GM21367 (cell line): ENCODE measurements around the gene PHF20.
A peak's percentile ranks its signal among the peaks of the same experiment; 100 is the strongest.
"Not testable (repeated sequence)": the region's sequence is repeated elsewhere in the genome, so short reads cannot be mapped to it uniquely, and the experiment has no call there.

Source experiments
- ATAC-seq: cut with Tn5 transposase; IDR thresholded peaks from one replicate; pipeline ENCODE4 v1.9.1; 2021; ENCODE audit not compliant: unreplicated experiment

Gene PHF20

DNA sequence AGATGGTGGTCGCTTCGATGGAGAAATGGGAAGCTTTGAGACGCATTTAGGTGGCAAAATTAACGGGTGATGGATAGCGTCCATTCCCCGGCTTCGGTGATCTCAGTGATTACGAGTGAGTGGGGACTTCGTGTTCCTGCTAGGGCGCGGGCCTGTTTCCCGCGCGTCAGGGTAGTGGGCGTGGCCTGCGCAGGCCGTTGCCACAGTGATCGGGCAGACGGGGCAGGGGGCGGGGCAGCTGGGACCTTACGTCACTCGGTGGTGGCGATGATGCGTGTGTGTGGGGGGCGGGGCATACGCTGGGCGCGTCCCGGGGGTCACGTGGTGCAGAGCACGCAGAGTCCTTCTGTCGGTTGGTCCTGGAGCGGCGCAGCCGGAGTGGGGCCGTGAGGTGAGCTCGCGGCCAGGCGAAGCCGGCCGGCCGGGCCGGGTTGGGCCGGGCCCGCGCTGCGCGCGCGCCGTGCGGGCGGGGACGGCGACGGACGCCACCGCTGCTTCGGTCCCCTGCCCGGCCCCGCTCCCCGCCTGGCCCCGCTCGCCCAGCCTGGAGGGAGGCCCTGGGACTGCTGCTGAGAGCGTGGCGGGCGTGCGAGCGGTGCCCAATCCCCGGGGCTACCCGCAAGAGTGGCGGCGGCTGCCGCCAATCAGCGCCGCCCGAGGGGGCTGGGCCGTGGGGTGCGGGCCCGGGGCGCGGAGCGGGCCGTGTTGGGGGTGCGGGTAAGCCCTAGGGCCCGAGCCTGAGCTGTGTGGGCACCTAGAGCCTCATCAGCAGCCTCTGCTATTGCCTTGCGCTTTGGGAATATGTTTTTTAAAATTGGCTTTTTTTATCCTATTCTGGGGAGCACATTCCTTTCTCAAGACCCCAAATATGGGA lies at the start of gene PHF20:
Gene PHF20 (plus strand): TSS at position 327 of the 874 bp plus-strand sequence. CDS start 29,508 bp downstream, outside the sequence.
- ATAC-seq = peak; percentile 68

- ATAC-seq = not testable (repeated sequence)
Observed at GRCh38 chr20:35723275-35723639, 48.6 kb upstream of the PHF20 start.

DNA sequence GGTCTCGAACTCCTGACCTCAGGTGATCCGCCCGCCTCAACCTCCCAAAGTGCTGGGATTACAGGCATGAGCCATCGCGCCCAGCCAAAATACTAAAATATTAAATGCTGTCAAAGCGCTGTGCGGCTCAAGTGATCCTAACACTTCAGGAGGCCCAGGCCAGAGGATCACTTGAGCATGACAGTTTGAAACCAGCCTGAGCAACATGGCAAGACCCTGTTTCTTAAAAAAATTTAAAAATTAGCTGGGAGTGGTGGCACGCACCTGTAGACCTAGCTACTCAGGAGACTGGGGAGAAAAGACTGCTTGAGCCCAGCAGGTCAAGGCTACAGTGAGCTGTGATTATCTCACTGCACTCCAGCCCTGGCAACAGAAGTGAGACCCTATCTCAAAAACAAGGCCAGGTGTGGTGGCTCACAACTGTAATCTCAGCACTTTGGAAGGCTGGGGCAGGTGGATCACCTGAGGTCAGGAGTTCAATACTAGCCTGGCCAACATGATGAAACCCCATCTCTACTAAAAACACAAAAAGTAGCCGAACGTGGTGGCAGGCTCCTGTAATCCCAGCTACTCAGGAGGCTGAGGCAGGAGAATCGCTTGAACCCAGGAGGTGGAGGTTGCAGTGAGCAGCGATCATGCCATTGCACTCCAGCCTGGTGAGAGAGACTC lies 48.0 kb upstream of the PHF20 start:
- not testable (repeated sequence) for ATAC-seq

DNA sequence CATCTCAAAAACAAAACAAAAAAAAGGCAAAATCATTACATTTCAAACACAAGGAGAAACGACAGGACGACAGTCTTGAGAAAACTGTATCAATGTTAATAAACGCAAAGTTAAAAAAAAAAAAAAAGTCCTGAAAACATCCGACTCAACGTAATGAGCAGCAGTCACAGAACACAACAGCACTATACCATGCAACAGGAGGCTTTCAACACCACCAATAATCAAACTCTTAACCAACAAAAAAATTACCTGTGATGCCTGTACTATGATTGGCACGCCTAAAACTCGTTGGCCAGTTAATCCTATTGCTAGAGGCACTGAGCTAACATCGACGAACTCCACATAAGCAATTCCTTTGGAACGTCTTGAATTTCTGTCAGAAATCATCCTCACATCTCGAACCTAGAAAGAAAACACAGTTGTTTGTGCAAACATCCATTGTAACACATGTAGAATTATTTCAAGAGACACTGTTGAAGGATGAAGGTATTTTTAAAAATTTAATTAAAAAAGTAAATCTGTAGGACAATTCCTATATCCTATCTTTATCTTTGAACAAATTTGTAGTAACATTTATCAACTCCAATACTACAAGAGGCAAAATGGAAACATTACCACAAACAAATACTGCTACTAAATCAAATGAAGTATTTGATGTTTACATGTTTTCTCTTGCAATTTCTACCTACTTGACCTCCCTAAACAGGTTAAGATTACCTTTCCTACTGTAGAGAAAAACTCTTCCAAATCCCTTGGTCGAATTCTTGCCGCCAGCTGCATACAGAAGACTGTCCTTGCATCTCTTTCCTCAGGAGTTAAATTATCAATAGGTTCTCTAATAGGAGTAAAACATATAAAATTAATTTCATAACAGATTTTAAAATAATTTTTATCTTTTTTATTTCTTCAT lies 47.2 kb upstream of the PHF20 start:
- ATAC-seq = no peak

DNA sequence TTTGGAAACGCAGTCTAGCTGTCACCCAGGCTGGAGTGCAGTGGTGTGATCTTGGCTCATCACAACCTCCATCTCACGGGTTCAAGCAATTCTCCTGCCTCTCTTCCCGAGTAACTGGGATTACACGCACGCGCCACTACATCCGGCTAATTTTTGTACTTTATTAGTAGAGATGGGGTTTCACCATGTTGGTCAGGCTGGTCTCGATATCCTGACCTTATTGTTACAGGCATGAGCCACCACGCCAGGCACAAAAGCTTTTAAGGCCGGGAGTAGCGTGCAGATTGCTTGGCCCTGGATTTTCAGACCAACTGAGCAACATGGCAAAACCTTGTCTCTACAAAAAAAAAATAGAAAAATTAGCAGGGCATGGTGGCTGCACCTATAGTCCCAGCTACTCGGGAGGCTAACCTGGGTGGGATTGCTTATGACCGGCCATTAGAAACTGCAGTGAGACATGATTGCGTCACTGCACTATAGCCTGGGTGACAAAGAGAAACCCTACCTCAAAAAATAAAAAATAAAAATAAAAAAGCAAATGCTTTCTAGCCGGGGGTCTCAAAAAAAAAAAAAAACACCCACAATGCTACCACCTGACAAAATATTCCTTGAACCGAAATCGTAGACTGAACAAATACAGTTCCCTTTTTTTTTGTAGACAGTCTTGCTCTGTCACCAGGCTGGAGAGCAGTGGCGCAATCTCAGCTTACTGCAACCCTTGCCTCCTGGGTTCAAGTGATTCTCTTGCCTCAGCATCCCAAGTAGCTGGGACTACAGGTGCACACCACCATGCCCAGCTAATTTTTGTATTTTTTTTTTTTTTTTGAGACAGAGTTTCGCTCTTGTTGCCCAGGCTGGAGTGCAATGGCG lies 44.7 kb upstream of the PHF20 start:
- no peak for ATAC-seq

- ATAC-seq = no peak
Observed at GRCh38 chr20:35729283-35729807, 42.5 kb upstream of the PHF20 start.

DNA sequence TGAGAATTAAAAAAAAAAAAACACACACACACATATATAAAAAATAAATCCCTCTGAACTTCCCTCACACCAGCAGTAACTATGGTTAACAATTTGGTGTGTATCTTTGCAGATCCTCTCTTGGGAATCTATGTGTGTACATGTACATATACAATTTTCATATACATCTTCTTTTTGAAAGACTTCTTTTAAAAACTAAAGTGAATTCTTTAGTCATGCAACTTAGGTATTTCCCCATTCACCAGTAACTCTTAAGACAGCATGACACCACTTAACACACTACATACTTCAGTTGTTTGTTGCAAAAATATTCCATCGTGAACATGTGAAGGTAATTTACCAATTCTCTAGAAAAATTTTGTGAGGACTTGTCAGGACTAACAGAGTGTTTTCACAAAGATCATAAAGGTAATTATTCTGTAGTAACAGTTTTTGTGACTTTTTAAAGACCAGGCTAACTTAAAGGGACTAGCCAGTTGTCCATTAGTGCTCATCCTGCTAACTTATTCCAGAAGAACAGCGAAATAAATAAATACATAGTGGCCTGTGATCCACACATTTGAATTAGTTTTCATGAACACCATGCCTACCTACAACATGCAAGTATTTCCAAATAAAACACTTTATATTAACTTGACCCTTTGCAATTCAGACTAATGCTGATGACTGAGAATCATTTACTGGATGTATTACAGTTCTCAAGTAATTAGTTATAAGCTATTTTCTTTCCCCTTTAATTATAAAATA lies 41.8 kb upstream of the PHF20 start:
- no peak for ATAC-seq

GRCh38 chr20:35730583-35731468 lies 41.0 kb upstream of the PHF20 start:
- no peak for ATAC-seq

- ATAC-seq = no peak
Observed at GRCh38 chr20:35731469-35731788, 40.4 kb upstream of the PHF20 start.

- ATAC-seq = no peak
Observed at GRCh38 chr20:35731862-35732643, 39.8 kb upstream of the PHF20 start.

DNA sequence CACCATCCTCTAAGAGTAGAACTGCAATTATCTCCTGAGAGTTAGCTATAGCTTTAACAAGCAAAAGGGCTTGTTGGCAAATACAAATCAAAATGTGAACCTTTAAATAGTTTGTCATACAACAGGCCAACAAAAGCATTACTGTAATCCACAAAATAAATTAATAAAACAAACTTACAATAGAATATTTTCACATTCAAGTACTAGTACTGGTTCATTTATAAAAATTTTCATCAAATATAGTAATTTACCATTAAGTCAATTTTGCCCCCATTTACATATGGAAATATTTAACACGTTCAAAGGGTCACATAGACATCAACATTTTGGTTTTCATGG lies 39.2 kb upstream of the PHF20 start:
- no peak for ATAC-seq

DNA sequence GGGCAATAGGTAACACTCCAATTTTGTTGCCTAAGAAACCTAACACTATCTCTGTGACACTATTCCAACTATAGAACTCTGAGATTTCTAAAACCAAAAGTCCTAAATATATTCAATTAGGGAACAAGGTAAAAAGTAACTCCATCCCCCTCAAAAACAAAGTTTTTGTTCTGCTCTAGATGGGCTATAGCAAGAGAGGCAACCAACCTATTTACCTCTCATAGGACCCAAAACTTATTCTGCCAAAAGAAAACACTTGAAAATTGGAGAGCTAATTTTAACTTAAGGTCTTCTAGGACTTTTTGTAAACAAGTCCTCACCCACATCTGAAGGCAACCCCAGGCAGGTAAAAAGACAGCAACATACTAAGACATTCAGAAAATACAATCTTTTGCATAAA lies 37.4 kb upstream of the PHF20 start:
- no peak for ATAC-seq

DNA sequence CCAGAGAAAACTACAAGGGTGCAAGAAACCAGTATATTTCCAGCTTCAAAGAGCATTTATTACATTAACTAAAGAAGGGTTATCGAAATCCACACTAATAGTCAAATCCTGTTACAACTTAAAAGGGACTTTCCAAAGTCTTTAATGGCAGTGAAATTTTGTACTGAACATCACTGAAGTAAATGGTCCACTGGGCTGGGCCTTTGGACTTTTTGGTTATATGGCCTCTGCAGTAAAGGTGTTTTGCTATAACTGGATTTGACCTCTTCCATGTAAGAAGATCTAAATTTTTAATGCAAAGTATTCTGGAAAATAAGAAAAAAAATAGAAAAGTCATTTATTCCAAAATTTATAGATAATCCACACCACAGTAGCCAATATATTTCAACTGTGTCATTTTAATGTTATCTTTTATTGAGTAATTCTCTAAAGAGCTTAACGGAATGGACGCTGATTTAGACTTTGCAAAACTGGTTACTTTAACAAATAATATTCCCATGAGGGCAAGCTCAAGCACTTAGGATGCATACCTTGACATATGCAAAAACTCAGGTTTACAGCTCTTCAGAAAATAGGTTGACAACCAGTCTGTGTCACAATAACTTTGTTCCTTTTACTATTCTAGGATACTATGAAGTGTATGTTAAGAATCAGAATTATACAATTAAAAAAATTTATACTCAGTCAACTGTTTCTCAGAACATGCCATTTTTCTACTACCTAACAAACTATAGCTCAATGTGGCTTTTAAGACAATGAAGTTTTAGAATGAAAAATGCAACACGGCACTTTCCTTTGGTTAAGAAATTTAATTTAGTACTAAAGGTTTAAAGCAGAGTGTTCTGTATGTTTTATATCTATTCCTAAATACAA lies 36.8 kb upstream of the PHF20 start:
- no peak for ATAC-seq

GRCh38 chr20:35735826-35736470 lies 35.9 kb upstream of the PHF20 start:
- no peak for ATAC-seq

GRCh38 chr20:35737865-35738333 lies 33.9 kb upstream of the PHF20 start:
- ATAC-seq = no peak

DNA sequence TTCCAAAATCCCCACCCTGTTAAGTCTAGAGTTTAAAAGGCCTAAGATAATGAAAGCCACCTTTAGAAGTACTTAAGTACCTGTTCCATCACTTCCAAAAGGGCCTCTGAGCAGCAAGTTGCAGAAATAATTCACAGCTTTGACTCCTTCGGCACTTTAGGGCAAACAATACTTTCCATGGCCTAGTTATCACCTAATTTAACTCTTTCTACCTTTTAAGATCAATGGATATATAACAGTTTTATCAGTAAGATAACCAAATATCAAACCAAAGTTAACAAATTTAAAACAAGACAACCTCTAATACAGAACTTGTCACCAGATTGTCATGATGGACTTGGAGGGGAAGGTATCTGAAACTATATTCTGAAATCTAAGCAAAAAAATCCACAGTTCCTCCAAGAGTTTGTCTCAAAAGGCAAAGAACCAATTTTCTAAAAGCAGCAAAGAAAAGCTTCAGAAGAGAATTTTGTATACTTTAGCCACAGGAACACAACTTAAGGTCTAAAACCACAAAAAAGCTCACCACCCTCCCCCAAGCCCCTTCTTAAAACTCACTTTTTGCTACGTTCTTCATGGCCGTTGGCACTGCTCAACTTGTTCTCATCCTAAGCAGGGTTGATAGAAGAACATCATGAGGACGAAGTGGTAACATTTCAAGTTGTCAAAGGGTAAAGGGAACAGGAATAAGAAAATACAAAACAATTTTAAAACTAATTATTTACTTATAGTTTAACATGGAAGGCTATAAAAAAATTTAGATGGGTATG lies 33.2 kb upstream of the PHF20 start:
- ATAC-seq = no peak
